HepG2 (cell line): Measurements from ENCODE around the gene TNFSF13.

Experiments
- ARHGAP35 ChIP-seq: sonication (generic); formaldehyde crosslinking; IDR thresholded peaks from 2 replicates; pipeline ENCODE4 v1.9.0; 2022; ENCODE audit warnings: mild to moderate bottlenecking, inconsistent platforms, moderate library complexity, missing genetic modification reagents, borderline replicate concordance
- IRF9 ChIP-seq: sonication (generic); formaldehyde crosslinking; IDR thresholded peaks from 2 replicates; pipeline ENCODE4 v1.8.0; 2022; ENCODE audit warnings: missing genetic modification reagents, mild to moderate bottlenecking, borderline replicate concordance
- JUNB ChIP-seq: sonication (generic); formaldehyde crosslinking; IDR thresholded peaks from 2 replicates; pipeline ENCODE4 v1.8.0; 2022; ENCODE audit warnings: missing genetic modification reagents, mild to moderate bottlenecking, borderline replicate concordance
- TARDBP ChIP-seq: sonication (generic); formaldehyde crosslinking; IDR thresholded peaks from 2 replicates; pipeline ENCODE4 v1.8.0; 2022; ENCODE audit warnings: mild to moderate bottlenecking, missing genetic modification reagents
- YY1 ChIP-seq: IDR thresholded peaks from 2 replicates; pipeline ENCODE4 v1.6.1; 2011; ENCODE audit warnings: low read length, low read depth, moderate library complexity, mild to moderate bottlenecking; ENCODE audit not compliant: insufficient read depth, insufficient replicate concordance
- ZMYM2 ChIP-seq: sonication (generic); formaldehyde crosslinking; IDR thresholded peaks from 2 replicates; pipeline ENCODE4 v1.8.0; 2022; ENCODE audit warnings: mild to moderate bottlenecking, missing genetic modification reagents
- ZNF44 ChIP-seq: sonication (generic); formaldehyde crosslinking; IDR thresholded peaks from 2 replicates; pipeline ENCODE4 v1.5.1; 2020; ENCODE audit warnings: mild to moderate bottlenecking, missing genetic modification reagents
- ZNF780A ChIP-seq: sonication (generic); formaldehyde crosslinking; IDR thresholded peaks from 2 replicates; pipeline ENCODE4 v1.8.0; 2022; ENCODE audit warnings: mild to moderate bottlenecking, missing genetic modification reagents, moderate library complexity

GRCh38 chr17:7512824-7513540 lies 45.6 kb upstream of the TNFSF13 start:
- no peak for TF ChIP-seq JUNB (CRISPR knock-in tag)
- no peak for TF ChIP-seq ZNF780A
- TF ChIP-seq YY1: no peak
- no peak for TF ChIP-seq TARDBP (CRISPR knock-in tag)
- no peak for TF ChIP-seq ARHGAP35 (CRISPR knock-in tag)
- no peak for TF ChIP-seq ZMYM2
- no peak for TF ChIP-seq IRF9 (CRISPR knock-in tag)
- TF ChIP-seq ZNF44 (CRISPR knock-in tag): no peak
